Measurements from ENCODE around the gene ZNF354C.

The ZNF354C gene

GRCh38 chr5:179113143-179113530 lies 53.0 kb downstream of the ZNF354C start:
- in situ Hi-C loops (cut with HindIII; ENCODE audit: low sequenced_read_pairs) = no loop called here

- in situ Hi-C loops (cut with HindIII; ENCODE audit: low sequenced_read_pairs) = no loop called here
These were observed 53.9 kb downstream of the ZNF354C start for GRCh38 chr5:179113945-179114641.

- in situ Hi-C loops (cut with HindIII; ENCODE audit: low sequenced_read_pairs) = no loop called here
These were observed 54.6 kb downstream of the ZNF354C start for GRCh38 chr5:179114756-179115155.

GRCh38 chr5:179115307-179115706 lies 55.1 kb downstream of the ZNF354C start:
- in situ Hi-C loops (cut with HindIII; ENCODE audit: low sequenced_read_pairs) = no loop called here

- in situ Hi-C loops (cut with HindIII; ENCODE audit: low sequenced_read_pairs) = no loop called here
These were observed 55.8 kb downstream of the ZNF354C start for GRCh38 chr5:179115845-179116524.

- in situ Hi-C loops (cut with HindIII; ENCODE audit: low sequenced_read_pairs) = no loop called here
These were observed 58.2 kb downstream of the ZNF354C start for GRCh38 chr5:179118338-179118737.

- in situ Hi-C loops (cut with HindIII; ENCODE audit: low sequenced_read_pairs) = no loop called here
These were observed 58.7 kb downstream of the ZNF354C start for GRCh38 chr5:179118756-179119414.

GRCh38 chr5:179119415-179120170 lies 59.4 kb downstream of the ZNF354C start:
- in situ Hi-C loops (cut with HindIII; ENCODE audit: low sequenced_read_pairs) = no loop called here

GRCh38 chr5:179120421-179120861 lies 60.3 kb downstream of the ZNF354C start:
- in situ Hi-C loops (cut with HindIII; ENCODE audit: low sequenced_read_pairs) = no loop called here

GRCh38 chr5:179120951-179121666 lies 60.9 kb downstream of the ZNF354C start:
- in situ Hi-C loops (cut with HindIII; ENCODE audit: low sequenced_read_pairs) = no loop called here

GRCh38 chr5:179121667-179122111 lies 61.5 kb downstream of the ZNF354C start:
- in situ Hi-C loops (cut with HindIII; ENCODE audit: low sequenced_read_pairs) = no loop called here

GRCh38 chr5:179122411-179123108 lies 62.4 kb downstream of the ZNF354C start:
- in situ Hi-C loops (cut with HindIII; ENCODE audit: low sequenced_read_pairs) = no loop called here

GRCh38 chr5:179123109-179123426 lies 62.9 kb downstream of the ZNF354C start:
- in situ Hi-C loops (cut with HindIII; ENCODE audit: low sequenced_read_pairs) = no loop called here

GRCh38 chr5:179123491-179124272 lies 63.5 kb downstream of the ZNF354C start:
- in situ Hi-C loops (cut with HindIII; ENCODE audit: low sequenced_read_pairs) = no loop called here

GRCh38 chr5:179124273-179124852 lies 64.2 kb downstream of the ZNF354C start:
- in situ Hi-C loops (cut with HindIII; ENCODE audit: low sequenced_read_pairs) = no loop called here

GRCh38 chr5:179124853-179125788 lies 64.9 kb downstream of the ZNF354C start:
- in situ Hi-C loops (cut with HindIII; ENCODE audit: low sequenced_read_pairs) = no loop called here

GRCh38 chr5:179125789-179126505 lies 65.8 kb downstream of the ZNF354C start:
- in situ Hi-C loops (cut with HindIII; ENCODE audit: low sequenced_read_pairs) = no loop called here
